Measurements from ENCODE around the gene CDYL.

GRCh38 chr6:4818272-4818938 lies 42.2 kb downstream of the CDYL start:
- TF ChIP-seq CTCF (IDR thresholded peaks at IDR 0.05) = no peak
- TF ChIP-seq EZH2 (IDR thresholded peaks at IDR 0.05) = no peak

Measured in neural progenitor cell (in vitro differentiated cells).